CD1c-positive myeloid dendritic cell (primary cell): ENCODE data around the gene LGALS3BP.

ENCODE experiments used
- DNase-seq: peaks from one replicate; pipeline ENCODE4 v3.0.0-alpha.2; 2016; ENCODE audit errors: extremely low spot score

The LGALS3BP gene

DNA sequence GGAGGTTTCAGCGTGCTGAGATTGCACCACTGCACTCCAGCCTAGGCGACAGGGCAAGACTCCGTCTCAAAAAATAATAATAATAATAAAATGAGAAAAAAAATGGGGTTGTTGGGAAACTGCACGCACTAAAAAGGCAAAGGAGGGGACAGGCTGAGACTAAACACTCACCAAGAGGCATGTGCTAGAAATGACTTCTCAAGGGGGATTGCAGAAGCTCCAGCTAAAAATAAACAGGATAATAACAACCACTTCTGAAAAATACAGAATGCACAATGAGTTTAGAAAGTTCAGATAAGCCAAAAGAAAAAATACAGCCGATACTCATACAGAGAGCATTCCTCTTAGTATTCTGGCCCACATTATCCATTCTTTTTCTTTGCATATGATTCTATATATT is 39.5 kb downstream of the LGALS3BP start:
- no peak for DNase-seq

DNA sequence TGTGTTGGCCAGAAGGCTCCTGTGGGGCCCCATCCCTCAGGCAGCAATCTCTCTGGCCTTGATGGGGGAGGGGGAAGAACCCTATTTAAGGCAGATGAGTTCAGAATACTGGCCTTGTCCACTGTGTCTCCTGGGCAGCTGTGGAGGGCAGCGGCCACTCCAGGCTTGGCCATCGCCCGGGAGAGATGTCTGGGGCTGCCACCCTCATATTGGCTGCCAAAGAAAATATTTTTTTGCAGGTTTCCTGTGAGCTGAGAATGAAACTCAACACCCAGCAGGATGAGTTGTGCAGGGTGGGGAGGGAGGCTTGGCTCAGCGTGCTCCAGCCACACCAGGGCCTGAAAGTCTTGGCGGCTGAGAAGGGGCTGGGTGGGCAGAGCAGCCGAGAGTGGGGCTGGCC is 40.1 kb downstream of the LGALS3BP start:
- no peak for DNase-seq

DNA sequence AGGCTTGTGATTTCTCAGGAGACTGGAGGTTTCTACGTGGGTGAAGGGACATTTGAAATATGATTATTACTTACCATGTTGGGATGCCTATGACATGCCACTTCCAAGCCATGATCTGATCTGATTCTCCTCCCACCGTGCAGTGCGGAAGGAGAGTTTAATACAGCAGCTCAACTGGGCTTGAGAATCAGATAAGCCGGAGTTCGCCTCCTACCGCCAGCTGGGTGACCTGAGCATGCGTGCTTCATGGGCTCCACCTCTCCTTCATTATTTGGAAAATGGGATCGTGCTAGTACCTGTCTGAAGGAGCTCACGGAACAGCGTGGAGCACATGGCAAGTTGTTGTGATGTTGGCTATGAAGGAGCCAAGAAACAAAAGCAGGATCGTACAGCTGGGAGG is 42.2 kb downstream of the LGALS3BP start:
- DNase-seq = no peak

DNA sequence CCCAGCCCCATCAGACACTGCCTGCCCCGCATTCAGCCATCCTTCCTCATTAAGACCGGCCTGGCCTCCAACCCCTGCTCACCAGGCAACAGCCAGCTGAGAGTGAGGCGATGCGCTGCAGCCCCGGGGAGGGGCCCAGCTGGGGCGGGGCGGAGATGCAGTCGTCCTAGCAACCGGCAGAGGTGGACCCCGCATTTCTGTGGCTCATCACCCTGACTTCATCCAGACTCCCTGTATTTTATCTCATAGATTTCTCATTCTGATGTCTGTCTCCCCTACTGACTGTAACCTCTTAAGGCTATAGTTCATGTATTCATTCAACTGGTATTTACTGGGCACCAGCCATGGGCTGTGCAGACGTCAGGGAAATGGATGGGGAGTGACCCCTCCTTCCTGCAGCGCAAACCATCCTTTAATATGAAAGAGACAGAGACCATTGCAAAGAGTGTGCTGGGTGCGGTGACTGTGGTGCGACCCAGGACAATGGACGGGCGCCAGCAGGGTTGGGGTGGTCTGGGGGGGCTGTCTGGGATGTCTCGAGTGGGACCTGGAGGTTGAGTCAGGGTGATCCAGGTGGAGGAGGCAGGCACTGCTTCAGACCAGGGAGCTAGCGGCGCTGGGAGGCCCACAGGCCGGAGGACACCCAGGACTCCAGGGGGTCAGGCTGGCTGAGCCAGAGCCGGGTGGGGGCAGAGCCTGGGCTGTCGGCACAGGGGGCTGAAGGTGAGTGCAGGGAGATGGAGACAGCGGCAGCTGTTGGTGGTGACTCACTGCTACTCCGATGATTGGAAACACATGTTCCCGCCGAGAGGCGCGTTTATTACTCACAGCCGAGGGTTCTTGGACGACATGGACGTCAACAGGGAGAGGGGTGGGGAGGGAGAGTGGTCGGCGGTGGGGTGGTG is 44.1 kb downstream of the LGALS3BP start:
- DNase-seq = no peak

DNA sequence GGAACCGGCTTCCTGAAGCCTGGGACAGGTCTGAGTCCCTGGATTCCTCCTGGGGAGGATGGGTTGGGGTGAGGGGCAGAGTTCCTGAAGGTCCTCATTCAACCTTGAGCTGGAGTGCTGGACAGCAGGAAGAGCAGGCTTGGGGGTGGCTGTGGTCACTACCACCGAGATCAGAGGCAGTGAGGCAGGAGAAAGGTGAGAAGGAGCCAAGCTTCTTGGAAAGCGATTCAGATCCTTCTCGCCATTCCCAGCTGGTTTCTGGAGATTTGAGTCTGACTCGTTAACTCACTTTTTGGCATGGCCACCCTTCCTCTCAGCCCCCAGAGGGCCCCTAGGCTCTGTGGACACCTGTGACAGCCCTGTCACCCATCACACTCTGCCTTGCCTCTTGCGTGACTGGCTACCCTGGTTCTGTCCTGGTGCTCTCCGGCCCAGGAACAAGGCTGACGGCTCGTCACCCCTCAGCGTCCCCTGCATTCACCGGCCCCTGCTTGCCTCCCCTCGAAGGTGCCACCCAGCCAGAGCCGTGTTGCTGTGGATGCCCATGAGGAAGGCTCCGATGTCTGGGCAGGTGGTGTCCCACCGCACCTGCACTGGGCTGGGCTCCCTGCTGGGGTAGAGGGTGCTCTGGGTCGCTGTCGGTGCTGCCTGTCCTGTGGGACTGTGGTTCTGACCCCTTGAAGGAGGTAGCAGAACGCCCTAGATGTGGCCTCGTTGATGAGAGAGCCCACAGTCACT is 44.9 kb downstream of the LGALS3BP start:
- DNase-seq = no peak

DNA sequence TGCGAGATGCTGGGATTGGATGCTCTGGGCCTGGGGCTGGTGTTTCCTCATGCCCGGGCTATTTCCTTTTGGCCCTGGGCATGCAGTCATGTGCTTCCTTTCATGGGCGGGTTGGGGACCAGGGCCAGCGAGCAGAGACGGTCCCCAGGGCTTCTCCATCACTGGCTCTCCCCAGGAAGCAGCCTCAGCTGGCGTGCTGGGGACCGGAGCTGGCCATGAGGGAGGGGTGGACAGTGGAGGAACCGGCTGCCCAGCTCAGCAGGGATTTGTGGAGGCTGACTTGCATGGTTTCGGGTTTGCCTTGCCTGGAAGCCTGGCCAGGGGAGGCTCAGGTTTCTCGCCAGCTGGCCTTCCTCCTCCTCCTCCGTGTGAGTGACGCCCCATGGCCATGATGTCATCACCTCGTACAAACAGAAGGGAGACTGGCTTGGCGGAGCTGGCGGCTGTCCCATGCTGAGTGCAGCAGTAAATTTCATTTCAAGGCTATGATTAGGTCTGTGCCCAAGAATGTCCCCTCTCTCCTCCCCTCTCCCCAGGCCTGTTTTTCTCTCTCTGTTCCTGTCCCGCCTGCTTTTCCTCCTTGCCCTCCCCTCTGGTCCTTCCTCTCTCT is 45.7 kb downstream of the LGALS3BP start:
- DNase-seq = peak; percentile 57

DNA sequence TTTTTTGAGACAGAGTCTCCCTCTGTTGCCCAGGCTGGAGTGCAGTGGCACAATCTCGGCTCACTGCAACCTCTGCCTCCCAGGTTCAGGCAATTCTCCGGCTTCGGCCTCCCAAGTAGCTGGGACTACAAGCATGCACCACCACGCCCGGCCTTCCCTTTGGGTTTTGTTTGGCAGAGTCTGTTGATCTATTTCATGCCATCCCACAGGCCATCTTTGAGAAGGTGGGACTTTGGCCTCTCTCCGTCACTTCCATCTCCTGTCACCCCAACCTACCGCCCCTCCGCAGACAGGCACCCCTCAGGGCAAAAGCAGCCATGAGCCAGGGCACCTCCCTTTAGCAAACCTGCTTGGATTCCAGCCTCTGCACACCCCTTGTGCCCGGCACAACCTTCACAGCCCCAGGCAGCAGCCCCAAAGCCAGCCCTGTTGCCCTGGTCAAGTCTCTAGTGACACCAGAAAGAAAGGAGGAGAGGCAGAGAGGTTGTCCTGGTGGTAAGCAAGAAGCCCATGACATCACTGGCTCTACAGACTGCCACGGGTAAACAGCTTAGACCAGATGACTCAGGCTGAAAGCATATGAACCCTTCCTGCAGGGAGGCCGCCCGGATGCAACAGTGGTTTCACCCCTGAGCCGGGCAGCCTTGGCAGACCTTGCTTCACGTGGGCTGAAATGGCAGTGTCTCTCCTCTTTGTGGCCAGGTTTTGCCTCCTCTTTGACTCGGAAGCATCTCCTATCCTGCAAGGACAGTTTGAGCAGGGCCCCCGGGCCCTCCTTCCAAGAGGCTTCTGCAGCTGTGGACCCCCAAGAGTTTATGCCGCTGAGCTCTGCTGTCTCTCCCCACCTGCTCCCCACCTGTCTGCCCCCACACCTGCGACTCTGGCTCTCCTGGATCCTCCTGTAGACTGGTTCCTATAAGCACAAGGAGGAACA is 46.4 kb downstream of the LGALS3BP start:
- peak; percentile 34 for DNase-seq

DNA sequence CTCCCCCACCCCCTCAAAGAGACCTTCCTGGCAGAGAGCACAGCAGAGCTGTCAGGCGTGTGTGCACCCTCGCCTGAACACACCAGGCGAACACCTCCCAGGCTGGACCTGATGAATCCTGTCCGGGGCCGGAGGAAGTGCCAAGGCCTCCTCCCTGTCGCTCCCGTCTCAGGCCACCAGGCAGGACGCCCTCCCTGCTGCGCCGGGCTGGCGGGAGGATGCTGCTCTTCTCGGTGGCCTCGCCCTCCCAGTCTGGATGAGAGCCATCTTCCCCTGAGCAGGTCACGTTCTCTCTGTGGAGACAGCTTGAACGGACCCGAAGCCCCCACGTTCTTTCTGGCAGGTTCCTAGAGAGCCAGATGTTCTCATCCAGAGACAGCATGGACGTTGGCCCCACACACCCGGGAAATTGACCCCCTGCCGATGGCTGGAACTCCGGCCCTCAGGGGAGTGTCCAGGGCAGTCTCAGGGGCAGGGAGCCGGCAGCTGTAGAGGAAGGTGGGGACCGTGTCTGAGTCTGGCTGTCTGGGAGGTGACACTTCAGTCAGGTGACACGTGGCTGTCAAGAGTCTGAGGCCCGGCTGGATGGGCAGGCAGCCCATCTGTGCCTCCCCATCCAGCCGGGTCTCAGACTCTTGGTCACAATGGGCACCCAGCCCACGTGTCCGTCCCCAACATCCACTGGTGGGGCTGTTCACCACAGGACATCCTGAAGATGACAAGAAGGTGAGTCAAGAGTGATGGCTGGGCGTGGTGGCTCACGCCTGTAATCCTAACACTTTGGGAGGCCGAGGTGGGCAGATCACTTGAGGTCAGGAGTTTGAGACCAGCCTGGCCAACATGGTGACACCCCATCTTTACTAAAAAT is 49.6 kb downstream of the LGALS3BP start:
- no peak for DNase-seq

DNA sequence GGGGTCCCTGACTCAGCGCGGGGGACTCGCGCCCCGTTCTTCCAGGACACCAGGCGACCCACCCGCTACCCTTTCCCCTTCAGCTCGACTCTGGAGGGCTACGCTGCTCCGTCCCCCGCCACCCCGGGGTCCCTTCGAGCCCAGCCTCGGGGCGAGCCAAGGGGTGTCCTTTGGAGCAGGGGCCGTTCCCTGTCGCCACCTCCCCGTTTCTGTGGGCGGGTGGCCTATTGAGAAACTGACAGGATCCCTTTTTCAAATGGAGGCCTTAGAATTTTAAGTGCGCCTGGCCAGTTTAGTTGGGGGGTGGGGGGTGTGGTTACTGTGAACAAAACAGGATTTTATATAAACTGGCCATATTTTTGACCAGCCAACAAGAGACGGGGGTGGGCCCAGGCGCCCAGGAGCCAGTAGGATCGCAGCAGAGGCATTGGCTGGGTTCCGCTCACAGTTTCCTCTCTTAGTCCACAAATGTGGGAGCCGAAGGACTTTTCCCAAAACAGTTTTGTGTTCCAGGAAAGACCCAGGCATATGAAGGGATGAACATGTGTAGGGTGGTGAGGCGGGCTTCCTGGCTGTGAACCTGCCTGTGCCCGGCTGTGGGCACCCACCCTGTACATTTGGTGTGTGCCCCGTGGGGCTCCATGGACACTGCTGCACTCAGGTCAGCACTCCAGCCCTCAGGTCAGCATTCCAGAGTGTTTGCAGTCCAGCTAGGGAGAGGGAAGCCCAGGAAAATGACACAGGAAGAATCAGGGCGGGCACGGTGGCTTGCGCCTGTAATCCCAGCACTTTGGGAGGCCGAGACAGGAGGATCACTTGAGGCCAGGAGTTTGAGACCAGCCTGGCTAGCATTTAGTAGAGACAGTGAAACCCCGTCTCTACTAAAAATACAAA is 53.8 kb downstream of the LGALS3BP start:
- peak; percentile 97 for DNase-seq

DNA sequence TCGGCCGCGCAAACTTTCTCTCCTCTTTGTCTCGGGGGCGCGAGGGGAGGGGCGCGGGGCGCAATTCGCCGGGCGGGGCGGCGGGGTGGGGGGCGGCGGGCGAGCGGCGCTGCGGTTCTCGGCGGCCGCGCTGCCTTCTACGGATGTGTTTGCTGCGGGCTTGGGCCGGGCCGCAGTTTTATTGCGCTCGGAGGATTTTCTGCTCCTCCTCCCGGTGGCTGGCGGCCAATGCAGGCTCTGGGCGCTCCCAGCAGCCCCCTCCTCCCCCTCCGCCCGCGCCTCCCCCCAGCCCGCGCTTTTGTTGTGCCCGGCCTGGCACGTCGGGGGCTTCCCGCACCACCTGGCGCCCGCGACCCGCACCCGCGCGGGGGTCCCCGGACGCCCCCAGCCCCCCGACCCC is 54.5 kb downstream of the LGALS3BP start, which contains the start of gene TIMP2:
Gene TIMP2, minus strand, starts transcription at position 154 of the 400 bp plus-strand sequence. CDS start 299 bp downstream, outside the sequence.
- DNase-seq = peak; percentile 91

DNA sequence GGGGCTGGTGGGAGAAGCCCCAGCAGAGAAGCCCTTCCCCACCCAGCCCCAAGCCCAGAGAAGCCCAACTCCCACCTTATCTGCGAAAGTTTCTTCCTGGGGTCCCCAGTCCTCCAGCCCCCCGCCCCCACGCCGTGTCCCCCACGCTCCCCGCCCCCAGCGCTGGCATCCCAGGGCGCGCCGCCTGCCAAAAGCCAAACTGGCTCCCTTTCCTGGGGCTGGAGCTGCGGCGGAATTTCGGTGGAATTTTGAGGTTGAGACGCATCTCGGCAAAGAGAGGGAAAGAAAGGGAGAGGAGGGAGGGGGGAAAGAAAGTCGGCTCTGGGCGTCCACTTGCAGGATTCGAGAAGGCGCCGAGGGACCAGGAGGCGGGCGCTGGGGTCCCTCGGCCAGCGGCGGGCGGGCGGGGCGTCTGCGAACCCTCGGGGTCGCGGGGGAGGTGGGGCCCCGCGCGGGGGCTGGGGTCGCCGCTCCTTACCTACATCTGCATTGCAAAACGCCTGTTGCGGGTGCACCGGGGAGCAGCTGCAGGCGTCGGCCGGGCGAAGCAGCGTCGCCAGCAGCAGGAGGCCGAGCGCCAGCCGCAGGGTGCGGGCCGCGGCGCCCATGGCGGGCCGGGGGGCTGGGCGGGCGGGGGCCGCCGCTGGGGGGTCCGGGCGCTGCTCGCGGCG is 55.1 kb downstream of the LGALS3BP start:
- no peak for DNase-seq

DNA sequence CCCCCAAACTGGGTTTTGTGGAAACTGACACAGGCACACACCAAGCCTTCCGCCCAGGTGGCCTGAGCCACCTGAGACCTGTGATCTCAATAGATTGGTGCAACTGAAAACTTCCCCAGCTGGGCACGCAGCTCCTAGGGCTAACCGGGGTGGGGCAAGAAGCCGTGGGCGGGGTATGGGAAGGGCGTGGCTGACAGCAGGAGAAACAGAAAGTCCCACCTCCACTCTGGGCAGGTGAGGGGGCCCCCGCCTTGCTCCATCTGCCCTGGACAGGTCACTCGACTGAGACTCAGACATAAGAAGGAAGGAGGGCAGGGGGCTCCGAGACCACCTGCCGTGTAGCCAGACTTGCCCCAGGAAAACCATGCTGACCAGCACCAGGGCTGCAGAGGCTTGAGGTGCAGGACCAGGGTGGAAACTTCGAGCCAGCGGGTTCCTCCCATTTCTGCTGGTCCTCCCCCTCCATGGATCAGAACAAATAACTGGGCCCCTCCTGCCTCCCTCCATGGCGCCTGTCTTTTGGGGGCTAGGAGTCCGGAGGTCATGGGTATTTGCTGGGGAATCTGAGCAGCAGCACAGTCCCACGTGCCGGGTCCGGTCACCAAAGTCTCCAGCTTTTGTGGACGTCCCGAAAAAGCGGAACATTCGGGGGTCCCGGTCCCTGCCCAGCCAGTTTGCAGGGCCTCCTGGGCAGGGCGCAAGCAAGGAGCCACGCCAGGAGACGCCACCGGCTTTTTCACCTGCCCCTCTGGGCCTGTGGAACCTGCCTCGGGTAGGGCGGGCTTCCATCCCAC is 55.9 kb downstream of the LGALS3BP start:
- peak; percentile 79 for DNase-seq

DNA sequence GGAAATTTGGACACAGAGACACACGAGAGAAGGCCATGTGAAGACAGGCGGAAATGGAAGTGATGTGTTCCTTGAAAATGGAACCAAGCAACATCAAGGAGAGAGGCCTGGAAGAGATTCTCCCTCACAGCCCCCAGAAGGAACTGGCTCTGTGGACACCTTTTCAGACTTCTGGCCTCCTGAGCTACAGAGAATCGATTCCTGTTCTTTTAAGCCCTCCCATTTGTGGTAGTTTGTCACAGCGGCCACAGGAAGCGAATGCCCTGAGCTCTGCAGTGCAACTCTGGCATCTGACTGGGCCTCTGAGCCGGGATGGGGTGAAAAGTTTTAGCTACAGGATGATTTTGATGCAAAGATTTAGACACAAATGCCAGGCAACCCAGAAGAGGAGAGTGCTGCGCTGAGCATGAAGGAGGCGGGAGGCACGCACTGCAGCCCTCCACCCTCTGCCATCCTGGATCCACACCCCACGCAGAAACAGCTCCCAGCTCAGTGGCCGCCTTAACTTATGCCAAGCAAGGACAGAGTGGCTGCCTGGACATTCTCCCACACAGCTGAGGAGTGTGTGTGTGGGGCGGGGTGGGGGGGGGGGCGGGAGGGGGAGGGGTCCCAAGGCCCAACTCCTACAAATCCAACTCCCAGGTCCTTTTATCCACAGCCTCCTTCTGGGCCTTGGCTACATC is 56.8 kb downstream of the LGALS3BP start:
- peak; percentile 77 for DNase-seq

DNA sequence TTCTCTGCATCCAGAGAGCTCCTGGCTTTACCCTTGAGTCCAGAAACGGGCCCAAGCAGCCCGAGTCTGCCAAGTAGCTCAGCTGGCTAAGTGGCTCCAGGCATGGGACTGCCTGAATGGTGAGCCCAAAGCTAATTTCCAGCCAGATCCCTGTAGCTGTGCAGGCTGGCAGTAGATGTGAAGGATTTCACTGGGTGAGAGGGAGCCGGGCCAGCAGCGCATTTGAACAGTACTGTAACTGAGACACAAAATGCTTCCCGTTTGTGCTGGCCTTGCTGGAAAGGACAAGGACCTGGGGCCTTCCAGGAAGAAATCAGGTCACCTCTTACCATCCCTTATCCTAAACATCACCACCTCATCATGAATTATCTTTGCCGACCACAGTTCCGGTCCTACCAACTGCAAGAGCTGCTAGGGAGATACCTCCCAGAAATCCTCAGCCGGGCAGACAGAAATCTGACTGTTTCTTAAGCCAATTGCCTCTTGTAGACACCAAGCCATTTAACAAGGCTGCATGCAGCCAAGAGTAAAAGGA is 58.2 kb downstream of the LGALS3BP start:
- DNase-seq = no peak
